OCI-LY7 (cell line): ENCODE measurements around the gene PLA2G4E.

Source experiments
- EZH2phosphoT487 ChIP-seq: fragments of 200-600 bp; sonication (generic); IDR thresholded peaks from 2 replicates; pipeline ENCODE4 v1.6.1; 2018; ENCODE audit warnings: low read depth, borderline replicate concordance, mild to moderate bottlenecking, mixed run types, antibody characterized with exemption, low read length, moderate library complexity, mixed read lengths
- TF ChIP-seq, protein P1 (sequence below): fragments of 200-600 bp; sonication (generic); conservative IDR thresholded peaks from 2 replicates; pipeline ENCODE4 v1.5.1; 2014; ENCODE audit warnings: mild to moderate bottlenecking, antibody characterized with exemption, low read length, moderate library complexity, mixed read lengths

GRCh38 chr15:42036112-42036905 is 15.5 kb upstream of the PLA2G4E start:
- TF ChIP-seq EZH2phosphoT487 = no peak
- TF ChIP-seq, protein P1, sequence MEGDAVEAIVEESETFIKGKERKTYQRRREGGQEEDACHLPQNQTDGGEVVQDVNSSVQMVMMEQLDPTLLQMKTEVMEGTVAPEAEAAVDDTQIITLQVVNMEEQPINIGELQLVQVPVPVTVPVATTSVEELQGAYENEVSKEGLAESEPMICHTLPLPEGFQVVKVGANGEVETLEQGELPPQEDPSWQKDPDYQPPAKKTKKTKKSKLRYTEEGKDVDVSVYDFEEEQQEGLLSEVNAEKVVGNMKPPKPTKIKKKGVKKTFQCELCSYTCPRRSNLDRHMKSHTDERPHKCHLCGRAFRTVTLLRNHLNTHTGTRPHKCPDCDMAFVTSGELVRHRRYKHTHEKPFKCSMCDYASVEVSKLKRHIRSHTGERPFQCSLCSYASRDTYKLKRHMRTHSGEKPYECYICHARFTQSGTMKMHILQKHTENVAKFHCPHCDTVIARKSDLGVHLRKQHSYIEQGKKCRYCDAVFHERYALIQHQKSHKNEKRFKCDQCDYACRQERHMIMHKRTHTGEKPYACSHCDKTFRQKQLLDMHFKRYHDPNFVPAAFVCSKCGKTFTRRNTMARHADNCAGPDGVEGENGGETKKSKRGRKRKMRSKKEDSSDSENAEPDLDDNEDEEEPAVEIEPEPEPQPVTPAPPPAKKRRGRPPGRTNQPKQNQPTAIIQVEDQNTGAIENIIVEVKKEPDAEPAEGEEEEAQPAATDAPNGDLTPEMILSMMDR = no peak
